H1 (cell line): ENCODE measurements around the gene HNF1A. TPM values are rescaled to one million over a fixed set of nuclear protein-coding genes. Genes with fewer than 3 reads are reported as not detected.

Experiments used
- BRCA1 ChIP-seq: IDR thresholded peaks from 2 replicates; pipeline ENCODE4 v1.6.1; 2012; ENCODE audit warnings: low read depth, low read length, improper control_type of control experiment
- POLR2AphosphoS5 ChIP-seq: IDR thresholded peaks from 2 replicates; pipeline ENCODE4 v1.6.1; 2011; ENCODE audit warnings: low read depth, low read length
- SIN3A ChIP-seq, 2 experiments: IDR thresholded peaks in 1 of 2; conservative IDR thresholded peaks in 1 of 2; 2 replicates each; pipeline ENCODE4 v1.6.1; 2011 to 2012; ENCODE audit warnings: low read length in 2 of 2, improper control_type of control experiment in 1 of 2, low read depth in 1 of 2, mild to moderate bottlenecking in 1 of 2
- SRF ChIP-seq: IDR thresholded peaks from 2 replicates; pipeline ENCODE4 v1.6.1; 2011; ENCODE audit warnings: mild to moderate bottlenecking, low read depth, low read length, moderate library complexity
- TAF1 ChIP-seq: IDR thresholded peaks from 2 replicates; pipeline ENCODE4 v1.6.1; 2011; ENCODE audit warnings: mild to moderate bottlenecking, low read depth, low read length
- polyA plus RNA-seq, 7 experiments: library from polyadenylated mRNA; depleted of rRNA in 3 of 7; stranded (reverse) in 5 of 7; unstranded in 2 of 7; fragments of >200 nt in 5 of 7; fragments of 200-250 nt in 2 of 7; gene quantifications; 1 replicate in 5 of 7; 2 replicates in 1 of 7; 4 replicates in 1 of 7; pipeline versions ENCODE4 v1.2.1 to v1.2.3, GENCODE V29; 2011 to 2013; ENCODE audit warnings: missing spikeins in 2 of 7, mixed read lengths in 2 of 7
- total RNA-seq: library from RNA; stranded (reverse); fragmentation: NEBNext Ultra II Directional; extraction: Animal tissue kit (Norgen Biotek cat#: 25700); gene quantifications from 2 replicates; pipeline ENCODE4 v1.2.1, GENCODE V29; 2021

Gene HNF1A
- total and polyA plus RNA-seq, 2 of the 8 experiments (the other 6 are each of a cell fraction or from before 2014, with no cell fraction given) = not detected

GRCh38 chr12:120996133-120996746 is 17.9 kb downstream of the HNF1A start (continued):
- TF ChIP-seq POLR2AphosphoS5 (no peak), BRCA1 (no peak), TAF1 (no peak), SIN3A (conservative IDR thresholded peaks at IDR 0.05 in 1 of 2, IDR thresholded peaks at IDR 0.05 in 1 of 2; ENCODE audit: low read depth in 1 of 2, low read length in 2 of 2) (no peak), SRF (no peak)
